Smooth muscle cell (in vitro differentiated cells): ENCODE data around the gene ZNF425. TPM values are rescaled to one million over a fixed set of nuclear protein-coding genes. Genes with fewer than 3 reads are reported as not detected.

Experiments
- DNase-seq: peaks from one replicate; lab custom pipeline; 2025; ENCODE audit not compliant: unreplicated experiment; lab: John Stamatoyannopoulos, UW
- H2AFZ ChIP-seq: fragments of 200-600 bp; sonication (generic); 2 replicates; pipeline ENCODE4 v1.6.0; 2016; ENCODE audit warnings: antibody characterized with exemption, low read depth, mild to moderate bottlenecking
- H3F3A ChIP-seq: fragments of 200-600 bp; sonication (generic); 2 replicates; pipeline ENCODE4 v1.6.0; 2017; ENCODE audit warnings: antibody characterized with exemption, low read depth
- H3K27ac ChIP-seq: fragments of 200-600 bp; sonication (generic); 2 replicates; pipeline ENCODE4 v1.5.1; 2016; ENCODE audit warnings: low read depth, mild to moderate bottlenecking
- H3K27me3 ChIP-seq: fragments of 200-600 bp; sonication (generic); 2 replicates; pipeline ENCODE4 v1.6.1; 2016; ENCODE audit warnings: low read depth, mild to moderate bottlenecking
- H3K36me3 ChIP-seq: fragments of 200-600 bp; sonication (generic); 2 replicates; pipeline ENCODE4 v1.5.1; 2016; ENCODE audit warnings: low read depth
- H3K4me1 ChIP-seq: fragments of 200-600 bp; sonication (generic); 2 replicates; pipeline ENCODE4 v1.5.1; 2016; ENCODE audit warnings: low read depth
- H3K4me2 ChIP-seq: fragments of 200-600 bp; sonication (generic); 2 replicates; pipeline ENCODE4 v1.6.0; 2016; ENCODE audit warnings: mild to moderate bottlenecking
- H3K4me3 ChIP-seq: fragments of 200-600 bp; sonication (generic); 2 replicates; pipeline ENCODE4 v1.5.1; 2016; ENCODE audit warnings: mild to moderate bottlenecking
- H3K79me2 ChIP-seq: fragments of 200-600 bp; sonication (generic); 2 replicates; pipeline ENCODE4 v1.6.0; 2016; ENCODE audit warnings: low read depth, mild to moderate bottlenecking
- H3K9ac ChIP-seq: fragments of 200-600 bp; sonication (generic); 2 replicates; pipeline ENCODE4 v1.6.0; 2016; ENCODE audit warnings: low read depth
- H3K9me3 ChIP-seq: fragments of 200-600 bp; sonication (generic); replicated peaks from 2 replicates; pipeline ENCODE4 v1.5.1; 2016; ENCODE audit warnings: low read depth
- H4K20me1 ChIP-seq: fragments of 200-600 bp; sonication (generic); 2 replicates; pipeline ENCODE4 v1.6.0; 2016; ENCODE audit warnings: low read depth
- CTCF ChIP-seq: fragments of 200-600 bp; sonication (generic); IDR thresholded peaks from 2 replicates; pipeline ENCODE4 v1.5.1; 2017; ENCODE audit warnings: borderline replicate concordance, mild to moderate bottlenecking, antibody characterized with exemption; ENCODE audit not compliant: insufficient read depth, poor library complexity, severe bottlenecking
- WGBS: methylation state at CpG from one replicate; pipeline ENCODE4 v1.1.7; 2016; ENCODE audit warnings: low lambda C conversion rate; 5-methylcytosine and 5-hydroxymethylcytosine counted together
- polyA plus RNA-seq: library from polyadenylated mRNA; unstranded; fragments of >200 nt; fragmentation: Nextera tagmentation; extraction: Ambion mirVana; gene quantifications from 2 replicates; pipeline ENCODE4 v1.2.1, GENCODE V29; 2016
- total RNA-seq: library from RNA; depleted of rRNA; stranded (reverse); fragments of >200 nt; gene quantifications from 2 replicates; pipeline ENCODE4 v1.2.3, GENCODE V29; 2014

Gene ZNF425
- total and polyA plus RNA-seq, 2 experiments from 2014 or later: 4.3 to 4.5 TPM

DNA sequence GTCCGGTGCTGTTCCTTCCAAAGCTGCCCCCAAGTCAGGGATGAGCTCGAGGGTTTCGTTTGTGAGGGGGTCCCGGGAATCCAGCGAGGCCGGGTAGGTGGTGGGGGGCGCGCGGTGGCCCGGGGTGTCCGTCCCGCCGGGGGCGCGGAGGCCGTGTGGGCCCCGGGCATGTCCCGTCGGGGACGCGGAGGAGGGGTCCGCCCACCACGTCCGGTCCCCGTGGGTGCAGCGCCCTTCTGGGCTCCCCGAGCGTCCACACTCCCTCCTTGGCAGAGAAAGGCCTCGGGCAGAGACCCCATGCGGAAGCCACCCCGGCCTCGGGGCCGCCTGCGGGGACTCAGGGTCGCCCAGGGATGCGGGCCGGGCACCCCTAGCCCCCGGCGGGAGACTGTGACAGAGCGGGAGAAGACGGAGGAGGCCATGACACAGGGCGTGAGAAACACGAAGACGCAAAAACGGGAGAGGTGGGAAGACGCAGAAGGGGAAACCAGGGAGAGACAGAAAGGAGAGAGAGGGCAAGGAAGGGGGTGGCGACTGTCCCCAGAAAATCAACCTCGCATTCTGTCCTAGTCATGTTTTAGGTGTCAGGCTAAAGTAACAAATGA is 640 bp upstream of the ZNF425 start:
- WGBS: under 1% methylated on average over 36 of the region's 48 CpGs
- DNase-seq: peak; percentile 68

DNA sequence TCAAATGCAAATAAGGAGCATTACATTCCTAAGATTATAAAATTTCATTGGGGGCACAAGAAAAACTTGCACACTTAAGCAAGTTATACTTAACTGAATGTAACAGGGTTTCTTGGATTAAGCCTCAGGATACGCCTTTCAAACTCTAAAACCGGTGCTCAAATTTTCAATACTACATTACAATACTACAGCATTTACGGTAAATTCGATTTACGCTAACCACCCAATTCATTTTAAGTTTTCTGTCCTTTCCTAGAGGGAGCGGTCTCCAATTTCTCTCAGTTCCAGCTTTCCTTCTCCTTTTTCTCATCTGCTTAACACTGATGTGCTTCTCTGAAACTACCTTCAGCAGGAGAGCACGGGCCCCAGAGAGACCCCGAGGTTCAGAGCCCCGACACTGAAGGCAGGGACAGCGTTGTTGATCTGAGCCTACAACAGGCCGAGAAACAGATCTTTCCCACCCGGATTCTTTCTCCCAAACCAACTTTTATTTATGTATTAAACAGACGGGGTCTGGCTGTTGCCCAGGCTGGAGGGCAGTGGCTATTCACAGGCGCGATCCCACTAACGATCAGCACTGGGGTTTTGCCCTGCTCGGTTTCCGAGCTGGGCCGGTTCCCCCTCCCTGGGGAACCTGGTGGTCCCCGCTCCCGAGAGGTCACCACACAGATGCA is 798 bp downstream of the ZNF425 start:
- peak overlapping the region; percentile 92 for H3K9ac ChIP-seq
- no peak for TF ChIP-seq CTCF
- no peaks in the 10 kb centered on the region for H3K9me3 ChIP-seq
- peak overlapping the region; percentile 94 for H2AFZ ChIP-seq
- no peak for DNase-seq
- no peaks in the 10 kb centered on the region for H4K20me1 ChIP-seq
- peak overlapping the region; percentile 99 for H3K4me3 ChIP-seq
- peaks cover 11% of the 10 kb centered on the region for H3K4me1 ChIP-seq
- H3F3A ChIP-seq: peaks cover 9% of the 10 kb centered on the region
- H3K79me2 ChIP-seq: peaks cover 40% of the 10 kb centered on the region
- 3% methylated on average over 21 of the region's 21 CpGs for WGBS
- H3K4me2 ChIP-seq: peak overlapping the region; percentile 97
- H3K36me3 ChIP-seq: peaks cover 2% of the 10 kb centered on the region
- H3K27me3 ChIP-seq: no peaks in the 10 kb centered on the region
- peak overlapping the region; percentile 89 for H3K27ac ChIP-seq

More for the DNA sequence above, 640 bp upstream of the ZNF425 start:
- H3K4me3 ChIP-seq: peak overlapping the region; percentile 99
- H3K27me3 ChIP-seq: no peaks in the 10 kb centered on the region
- peaks cover 11% of the 10 kb centered on the region for H3K4me1 ChIP-seq
- H2AFZ ChIP-seq: peak overlapping the region; percentile 94
- peaks cover 40% of the 10 kb centered on the region for H3K79me2 ChIP-seq
- H4K20me1 ChIP-seq: no peaks in the 10 kb centered on the region
- TF ChIP-seq CTCF: no peak
- H3F3A ChIP-seq: peaks cover 9% of the 10 kb centered on the region
- H3K36me3 ChIP-seq: peaks cover 10% of the 10 kb centered on the region
- H3K4me2 ChIP-seq: peak overlapping the region; percentile 97
- no peaks in the 10 kb centered on the region for H3K9me3 ChIP-seq
- peak overlapping the region; percentile 92 for H3K9ac ChIP-seq
- H3K27ac ChIP-seq: peak overlapping the region; percentile 89

DNA sequence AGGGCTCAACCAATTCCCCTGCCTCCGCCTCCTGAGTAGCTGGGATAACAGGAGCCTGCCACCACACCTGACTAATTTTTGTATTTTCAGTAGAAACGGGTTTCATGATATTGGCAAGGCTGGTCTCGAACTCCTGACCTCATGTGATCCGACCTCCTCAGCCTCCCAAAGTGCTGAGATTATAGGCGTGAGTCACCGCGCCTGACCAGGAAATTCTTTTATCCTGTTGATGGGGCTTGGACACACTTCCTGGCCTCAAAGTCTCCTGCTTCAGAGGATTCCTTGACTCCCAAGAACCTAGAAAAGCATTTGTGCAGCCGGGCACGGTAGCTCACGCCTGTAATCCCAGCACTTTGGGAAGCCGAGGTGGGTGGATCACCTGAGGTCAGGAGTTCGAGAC is 16.2 kb downstream of the ZNF425 start:
- Histone ChIP-seq H3K27me3 (no peaks in the 10 kb centered on the region), H3F3A (no peaks in the 10 kb centered on the region), H3K79me2 (no peaks in the 10 kb centered on the region), H2AFZ (no peak overlapping the region), H3K4me3 (no peak overlapping the region), H3K36me3 (no peaks in the 10 kb centered on the region), H3K4me1 (no peaks in the 10 kb centered on the region), H3K4me2 (no peak overlapping the region), H3K9ac (no peak overlapping the region), H4K20me1 (no peaks in the 10 kb centered on the region), H3K9me3 (no peaks in the 10 kb centered on the region), H3K27ac (no peak overlapping the region)
- 89% methylated on average over 12 of the region's 12 CpGs for WGBS
- no peak for TF ChIP-seq CTCF
- DNase-seq: no peak
